Neural cell (in vitro differentiated cells): Measurements from ENCODE around the gene SOS1. TPM values are rescaled to one million over a fixed set of nuclear protein-coding genes. Genes with fewer than 3 reads are reported as not detected.

Experiments
- H2AFZ ChIP-seq: fragments of 200-600, 300-800 bp; sonication (generic), shearing (Covaris generic); 2 replicates; pipeline ENCODE4 v1.6.0; 2014; ENCODE audit warnings: low read depth, mild to moderate bottlenecking, antibody characterized with exemption, low read length, moderate library complexity
- H3F3A ChIP-seq: fragments of 200-600 bp; shearing (Covaris generic); 2 replicates; pipeline ENCODE4 v1.6.1; 2016; ENCODE audit warnings: mild to moderate bottlenecking, moderate library complexity, mixed read lengths, antibody characterized with exemption, low read length; ENCODE audit not compliant: insufficient read depth, poor library complexity, severe bottlenecking
- H3K27ac ChIP-seq: fragments of 200-600, 300-800 bp; sonication (generic), shearing (Covaris generic); 2 replicates; pipeline ENCODE4 v1.5.1; 2014; ENCODE audit warnings: mild to moderate bottlenecking, low read length, moderate library complexity
- H3K27me3 ChIP-seq: fragments of 300-800, 200-600 bp; sonication (generic), shearing (Covaris generic); 2 replicates; pipeline ENCODE4 v1.6.0; 2014; ENCODE audit warnings: mild to moderate bottlenecking, low read depth, low read length, moderate library complexity; ENCODE audit not compliant: insufficient read depth
- H3K36me3 ChIP-seq: fragments of 300-800, 200-600 bp; sonication (generic), shearing (Covaris generic); 2 replicates; pipeline ENCODE4 v1.5.1; 2014; ENCODE audit warnings: mild to moderate bottlenecking, antibody characterized with exemption, low read length, moderate library complexity; ENCODE audit not compliant: insufficient read depth
- H3K4me2 ChIP-seq: fragments of 300-800, 200-600 bp; sonication (generic), shearing (Covaris generic); 2 replicates; pipeline ENCODE4 v1.6.0; 2014; ENCODE audit warnings: mild to moderate bottlenecking, low read length
- H3K4me3 ChIP-seq: fragments of 300-800, 200-600 bp; sonication (generic), shearing (Covaris generic); 2 replicates; pipeline ENCODE4 v1.5.1; 2014; ENCODE audit warnings: mild to moderate bottlenecking, low read length, moderate library complexity
- H3K79me2 ChIP-seq: fragments of 200-600 bp; shearing (Covaris generic); replicated peaks from 2 replicates; pipeline ENCODE4 v1.6.0; 2014; ENCODE audit warnings: mild to moderate bottlenecking, low read length, moderate library complexity; ENCODE audit not compliant: insufficient read depth
- H3K9ac ChIP-seq: fragments of 300-800, 200-600 bp; sonication (generic), shearing (Covaris generic); 2 replicates; pipeline ENCODE4 v1.6.1; 2016; ENCODE audit warnings: mild to moderate bottlenecking, low read length, mixed read lengths
- H3K9me2 ChIP-seq: fragments of 200-600 bp; shearing (Covaris generic); 2 replicates; pipeline ENCODE4 v1.6.1; 2016; ENCODE audit warnings: mild to moderate bottlenecking, low read length, mixed read lengths; ENCODE audit not compliant: insufficient read depth
- H3K9me3 ChIP-seq: fragments of 200-600, 300-800 bp; sonication (generic), shearing (Covaris generic); 2 replicates; pipeline ENCODE4 v1.6.1; 2016; ENCODE audit warnings: mild to moderate bottlenecking, mixed run types, low read length, moderate library complexity, mixed read lengths
- H4K20me1 ChIP-seq: fragments of 200-600 bp; shearing (Covaris generic); 2 replicates; pipeline ENCODE4 v1.6.1; 2016; ENCODE audit warnings: mild to moderate bottlenecking, mixed run types; ENCODE audit not compliant: insufficient read depth
- CTCF ChIP-seq: fragments of 450-650 bp; IDR thresholded peaks from 2 replicates; pipeline ENCODE4 v1.5.1; 2014; ENCODE audit warnings: antibody characterized with exemption, mild to moderate bottlenecking, moderate library complexity; ENCODE audit not compliant: poor library complexity, severe bottlenecking
- EP300 ChIP-seq: fragments of 450-650 bp; conservative IDR thresholded peaks from 2 replicates; pipeline ENCODE4 v1.6.1; 2014; ENCODE audit warnings: antibody characterized with exemption, mild to moderate bottlenecking, moderate library complexity; ENCODE audit not compliant: poor library complexity, severe bottlenecking
- EZH2 ChIP-seq: fragments of 200-600, 300-800 bp; shearing (Covaris generic), sonication (generic); IDR thresholded peaks from 2 replicates; pipeline ENCODE4 v1.6.1; 2014; ENCODE audit warnings: antibody characterized with exemption, low read length, borderline replicate concordance, mild to moderate bottlenecking; ENCODE audit not compliant: insufficient read depth, poor library complexity, severe bottlenecking
- MXI1 ChIP-seq: fragments of 450-650 bp; conservative IDR thresholded peaks from 2 replicates; pipeline ENCODE4 v1.6.1; 2014; ENCODE audit warnings: antibody characterized with exemption, mild to moderate bottlenecking; ENCODE audit not compliant: poor library complexity, severe bottlenecking
- POLR2AphosphoS5 ChIP-seq: IDR thresholded peaks from 2 replicates; pipeline ENCODE4 v1.6.1; 2012
- RAD21 ChIP-seq: fragments of 450-650 bp; conservative IDR thresholded peaks from 2 replicates; pipeline ENCODE4 v1.6.1; 2014; ENCODE audit warnings: antibody characterized with exemption, mild to moderate bottlenecking, moderate library complexity
- REST ChIP-seq: IDR thresholded peaks from 2 replicates; pipeline ENCODE4 v1.6.1; 2012; ENCODE audit warnings: borderline replicate concordance
- SMC3 ChIP-seq: fragments of 450-650 bp; conservative IDR thresholded peaks from 2 replicates; pipeline ENCODE4 v1.6.1; 2014; ENCODE audit warnings: antibody characterized with exemption, mild to moderate bottlenecking, moderate library complexity; ENCODE audit not compliant: poor library complexity
- TAF1 ChIP-seq: IDR thresholded peaks from 2 replicates; pipeline ENCODE4 v1.6.1; 2012; ENCODE audit warnings: low read depth
- polyA minus RNA-seq: library from RNA; depleted of rRNA, polyadenylated mRNA; stranded (reverse); fragments of >200 nt; gene quantifications from 2 replicates; pipeline ENCODE4 v1.2.3, GENCODE V29; 2014
- polyA plus RNA-seq: library from polyadenylated mRNA; depleted of rRNA; stranded (reverse); fragments of >200 nt; gene quantifications from 2 replicates; pipeline ENCODE4 v1.2.3, GENCODE V29; 2014

The SOS1 gene
- polyA plus RNA-seq (18.6 and 19.0 TPM in 2 replicates), polyA minus RNA-seq (39.2 and 78.1 TPM in 2 replicates)

- Histone ChIP-seq H4K20me1 (peaks cover 5% of the 10 kb centered on the region), H3K27me3 (no peaks in the 10 kb centered on the region), H3K27ac (peak within 1 kb of the TSS; percentile 94), H3K9me3 (no peaks in the 10 kb centered on the region), H3K79me2 (peaks cover 39% of the 10 kb centered on the region), H3K36me3 (no peaks in the 10 kb centered on the region), H3K4me2 (peak within 1 kb of the TSS; percentile 83), H3K9ac (peak within 1 kb of the TSS; percentile 80), H3F3A (peaks cover 3% of the 10 kb centered on the region), H3K4me3 (peak within 1 kb of the TSS; percentile 88), H2AFZ (peak within 1 kb of the TSS; percentile 70), H3K9me2 (no peaks in the 10 kb centered on the region)
- peak; percentile 18 for TF ChIP-seq RAD21
- no peak for TF ChIP-seq CTCF
- TF ChIP-seq MXI1: peak; percentile 38
- TF ChIP-seq TAF1: peak; percentile 99
- TF ChIP-seq REST: peak; percentile 87
- TF ChIP-seq EZH2: no peak
- peak; percentile 90 for TF ChIP-seq POLR2AphosphoS5
- peak; percentile 63 for TF ChIP-seq EP300
Observed at GRCh38 chr2:39120771-39121522, at the start of gene SOS1. Gene SOS1, minus strand, starts transcription at chr2:39121051. Its CDS starts 629 bp downstream, at chr2:39120422.

GRCh38 chr2:39164089-39164488 is 43.2 kb upstream of the SOS1 start:
- Histone ChIP-seq H2AFZ (no peak overlapping the region), H4K20me1 (no peaks in the 10 kb centered on the region), H3K9ac (no peak overlapping the region), H3K4me3 (no peak overlapping the region), H3F3A (no peaks in the 10 kb centered on the region), H3K9me2 (no peaks in the 10 kb centered on the region), H3K27me3 (no peaks in the 10 kb centered on the region), H3K9me3 (no peaks in the 10 kb centered on the region), H3K79me2 (no peaks in the 10 kb centered on the region), H3K36me3 (no peaks in the 10 kb centered on the region), H3K27ac (no peak overlapping the region), H3K4me2 (no peak overlapping the region)
- TF ChIP-seq REST (no peak), RAD21 (no peak), TAF1 (no peak), SMC3 (no peak), CTCF (no peak), EZH2 (no peak), MXI1 (no peak), POLR2AphosphoS5 (no peak), EP300 (no peak)
